ENCODE measurements around the gene WDR87. TPM values are rescaled to one million over a fixed set of nuclear protein-coding genes. Genes with fewer than 3 reads are reported as not detected.

The WDR87 gene
- total and polyA plus RNA-seq, 10 of the 15 experiments (the other 5 are each of a cell fraction or from before 2014, with no cell fraction given) = not detected

GRCh38 chr19:37874784-37875183, 31.6 kb downstream of the WDR87 start:
- Histone ChIP-seq H3K27ac (ENCODE audit: control insufficient read depth, insufficient read depth) (no peak overlapping the region), H3K27me3 (replicated peaks in 1 of 2; ENCODE audit: control insufficient read depth in 2 of 2, insufficient read depth in 2 of 2, low read length in 1 of 2) (no peaks in the 10 kb centered on the region), H4K20me1 (ENCODE audit: control insufficient read depth, insufficient read depth) (no peaks in the 10 kb centered on the region), H3K36me3 (ENCODE audit: control insufficient read depth in 2 of 2, insufficient read depth in 2 of 2, low read length in 1 of 2) (no peaks in the 10 kb centered on the region), H3K9me3 (replicated peaks; ENCODE audit: control insufficient read depth, insufficient read depth, low read length) (no peaks in the 10 kb centered on the region; the same call in 1 of the 3 replicates), H3K79me2 (ENCODE audit: control insufficient read depth, insufficient read depth, low read length) (no peaks in the 10 kb centered on the region), H3K4me2 (ENCODE audit: control insufficient read depth, insufficient read depth) (no peak overlapping the region), H3K9ac (ENCODE audit: control insufficient read depth, insufficient read depth, low read length) (no peak overlapping the region), H2AFZ (ENCODE audit: control insufficient read depth, low read depth, low read length) (no peak overlapping the region), H3K4me1 (ENCODE audit: control insufficient read depth, insufficient read depth, low read length) (no peaks in the 10 kb centered on the region), H3K4me3 (no peak overlapping the region)
- intact Hi-C loops (cut with micrococcal nuclease; ENCODE audit: unreplicated experiment) (no loop called here), in situ Hi-C loops (cut with MboI) (no loop called here)
- TF ChIP-seq CBX3 (IDR thresholded peaks at IDR 0.05; ENCODE audit: borderline replicate concordance, low read depth) (no peak), SUZ12 (IDR thresholded peaks at IDR 0.05; ENCODE audit: unreplicated experiment) (no peak), PKNOX1 (IDR thresholded peaks at IDR 0.05) (no peak), TARDBP (IDR thresholded peaks at IDR 0.05; ENCODE audit: borderline replicate concordance) (no peak), SREBF2 (IDR thresholded peaks at IDR 0.05; ENCODE audit: low read length) (no peak), MTA3 (IDR thresholded peaks at IDR 0.05; ENCODE audit: borderline replicate concordance, low read length) (no peak), MYC (IDR thresholded peaks at IDR 0.05; ENCODE audit: insufficient read depth, insufficient read length, insufficient replicate concordance, low read length, severe bottlenecking) (no peak), ETV6 (conservative IDR thresholded peaks at IDR 0.05 in 1 of 2, IDR thresholded peaks at IDR 0.05 in 1 of 2; ENCODE audit: borderline replicate concordance in 1 of 2, low read depth in 1 of 2) (no peak), MEF2A (IDR thresholded peaks at IDR 0.05; ENCODE audit: insufficient read depth, low read depth, low read length) (no peak)
- ChIA-PET POLR2A (no interaction called here), CTCF (no interaction called here), SMC1A (ENCODE audit: uncharacterized antibody, unreplicated experiment) (no interaction called here), RAD21 (ENCODE audit: unreplicated experiment) (no interaction called here)
- BruUV-seq (replicated peaks) = no TSS peak
- ATAC-seq = no peak
- DNase-seq (ENCODE audit: low read depth, low spot score) = no peak
- FAIRE-seq = no peak
- WGBS (ENCODE audit: insufficient coverage, insufficient replicate concordance, low lambda C conversion rate, missing lambda C conversion rate) = 21% methylated on average over 3 of the region's 3 CpGs
